Stimulated activated CD8-positive, alpha-beta memory T cell treated with anti-CD3 and anti-CD28 coated beads, Interleukin-12 subunit alpha, Interleukin-12 subunit beta, amount 100 ng/mL, for 1 hour (primary cell): ENCODE results near the gene FZD1.

Experiments used
- DNase-seq: peaks from one replicate; pipeline ENCODE4 v3.0.0-alpha.2; 2020; ENCODE audit warnings: low read depth

FZD1 gene

GRCh38 chr7:91264924-91265681, 870 bp downstream of the FZD1 start:
- DNase-seq: no peak

GRCh38 chr7:91265693-91266066, 1.4 kb downstream of the FZD1 start:
- no peak for DNase-seq

- DNase-seq: no peak
Observed at GRCh38 chr7:91266067-91266688, 1.9 kb downstream of the FZD1 start.

DNA sequence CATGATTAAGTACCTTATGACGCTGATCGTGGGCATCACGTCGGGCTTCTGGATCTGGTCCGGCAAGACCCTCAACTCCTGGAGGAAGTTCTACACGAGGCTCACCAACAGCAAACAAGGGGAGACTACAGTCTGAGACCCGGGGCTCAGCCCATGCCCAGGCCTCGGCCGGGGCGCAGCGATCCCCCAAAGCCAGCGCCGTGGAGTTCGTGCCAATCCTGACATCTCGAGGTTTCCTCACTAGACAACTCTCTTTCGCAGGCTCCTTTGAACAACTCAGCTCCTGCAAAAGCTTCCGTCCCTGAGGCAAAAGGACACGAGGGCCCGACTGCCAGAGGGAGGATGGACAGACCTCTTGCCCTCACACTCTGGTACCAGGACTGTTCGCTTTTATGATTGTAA, 2.5 kb downstream of the FZD1 start:
- DNase-seq: no peak

DNA sequence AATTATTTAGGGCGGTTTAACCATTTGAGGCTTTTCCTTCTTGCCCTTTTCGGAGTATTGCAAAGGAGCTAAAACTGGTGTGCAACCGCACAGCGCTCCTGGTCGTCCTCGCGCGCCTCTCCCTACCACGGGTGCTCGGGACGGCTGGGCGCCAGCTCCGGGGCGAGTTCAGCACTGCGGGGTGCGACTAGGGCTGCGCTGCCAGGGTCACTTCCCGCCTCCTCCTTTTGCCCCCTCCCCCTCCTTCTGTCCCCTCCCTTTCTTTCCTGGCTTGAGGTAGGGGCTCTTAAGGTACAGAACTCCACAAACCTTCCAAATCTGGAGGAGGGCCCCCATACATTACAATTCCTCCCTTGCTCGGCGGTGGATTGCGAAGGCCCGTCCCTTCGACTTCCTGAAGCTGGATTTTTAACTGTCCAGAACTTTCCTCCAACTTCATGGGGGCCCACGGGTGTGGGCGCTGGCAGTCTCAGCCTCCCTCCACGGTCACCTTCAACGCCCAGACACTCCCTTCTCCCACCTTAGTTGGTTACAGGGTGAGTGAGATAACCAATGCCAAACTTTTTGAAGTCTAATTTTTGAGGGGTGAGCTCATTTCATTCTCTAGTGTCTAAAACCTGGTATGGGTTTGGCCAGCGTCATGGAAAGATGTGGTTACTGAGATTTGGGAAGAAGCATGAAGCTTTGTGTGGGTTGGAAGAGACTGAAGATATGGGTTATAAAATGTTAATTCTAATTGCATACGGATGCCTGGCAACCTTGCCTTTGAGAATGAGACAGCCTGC, 3.1 kb downstream of the FZD1 start:
- no peak for DNase-seq

- DNase-seq: no peak
Observed at GRCh38 chr7:91270372-91270771, 6.1 kb downstream of the FZD1 start.

DNA sequence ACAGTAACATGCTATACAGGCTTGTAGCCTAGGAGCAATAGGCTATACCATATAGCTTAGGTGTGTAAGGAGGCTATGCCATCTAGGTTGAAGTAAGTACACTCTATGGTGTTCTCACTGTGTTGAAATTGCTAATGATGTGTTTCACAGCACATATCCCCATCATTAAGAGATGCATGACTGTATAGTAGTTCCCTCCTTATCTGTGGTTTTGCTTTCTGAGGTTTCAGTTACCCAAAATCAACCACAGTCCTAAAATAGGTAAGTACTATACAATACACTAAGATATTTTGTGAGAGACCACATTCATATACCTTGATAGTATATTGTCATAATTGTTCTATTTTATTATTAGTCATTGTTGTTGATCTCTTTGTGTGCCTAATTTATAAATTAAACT, 12.7 kb downstream of the FZD1 start:
- DNase-seq: no peak

- no peak for DNase-seq
Observed at GRCh38 chr7:91280185-91280584, 16.0 kb downstream of the FZD1 start.

DNA sequence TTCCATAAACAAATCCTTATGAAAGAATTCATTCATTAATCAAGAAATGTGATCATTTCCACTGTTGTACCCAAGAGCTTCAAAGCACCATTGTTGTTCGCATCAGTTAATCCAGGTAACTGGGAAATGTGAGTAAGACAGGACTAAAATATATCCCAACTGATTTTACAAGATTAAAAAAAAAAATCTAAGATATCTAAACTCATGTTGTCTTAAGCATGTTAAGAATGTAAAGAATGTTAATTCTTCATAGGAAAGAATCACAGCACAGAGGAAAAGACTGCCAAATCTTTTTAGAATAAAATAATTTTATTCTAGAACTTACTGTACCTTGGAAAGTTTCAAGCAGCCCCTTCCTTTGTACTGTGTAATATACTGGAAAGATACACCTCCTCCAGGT, 16.4 kb downstream of the FZD1 start:
- no peak for DNase-seq

DNA sequence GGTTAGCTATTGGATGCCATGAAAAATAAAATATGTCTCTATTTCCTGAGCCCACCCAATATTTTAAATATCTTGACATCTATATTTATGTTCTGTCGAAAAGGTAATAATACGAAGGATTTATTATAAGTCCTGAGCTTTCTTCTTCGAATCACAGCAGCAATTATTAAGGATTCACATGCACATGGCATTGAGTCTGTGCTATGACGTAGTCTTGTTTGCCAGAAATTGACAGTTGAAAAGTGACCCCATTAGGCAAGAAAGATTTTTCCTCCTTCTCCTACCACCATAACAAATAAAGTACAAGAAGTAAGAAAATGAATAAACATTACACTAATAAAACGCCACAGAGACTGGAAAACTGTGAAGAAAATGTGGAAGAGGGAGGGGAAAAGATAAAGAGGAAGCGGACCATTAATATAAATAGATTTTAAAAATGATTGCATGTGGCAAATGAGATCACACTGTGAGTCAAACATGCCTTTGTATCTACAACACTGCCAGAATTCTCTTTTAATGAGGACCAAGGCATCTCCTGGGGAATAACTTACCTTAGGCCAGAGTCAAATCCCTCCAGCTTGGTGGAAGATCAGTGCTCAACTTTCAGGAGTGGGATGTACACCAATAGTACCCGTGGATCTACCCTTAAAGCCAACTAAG, 21.6 kb downstream of the FZD1 start:
- no peak for DNase-seq

GRCh38 chr7:91286432-91286831, 22.2 kb downstream of the FZD1 start:
- no peak for DNase-seq

- no peak for DNase-seq
Observed at GRCh38 chr7:91287371-91288084, 23.3 kb downstream of the FZD1 start.

GRCh38 chr7:91288208-91288824, 24.1 kb downstream of the FZD1 start:
- no peak for DNase-seq

- no peak for DNase-seq
Observed at GRCh38 chr7:91289633-91290254, 25.5 kb downstream of the FZD1 start.

DNA sequence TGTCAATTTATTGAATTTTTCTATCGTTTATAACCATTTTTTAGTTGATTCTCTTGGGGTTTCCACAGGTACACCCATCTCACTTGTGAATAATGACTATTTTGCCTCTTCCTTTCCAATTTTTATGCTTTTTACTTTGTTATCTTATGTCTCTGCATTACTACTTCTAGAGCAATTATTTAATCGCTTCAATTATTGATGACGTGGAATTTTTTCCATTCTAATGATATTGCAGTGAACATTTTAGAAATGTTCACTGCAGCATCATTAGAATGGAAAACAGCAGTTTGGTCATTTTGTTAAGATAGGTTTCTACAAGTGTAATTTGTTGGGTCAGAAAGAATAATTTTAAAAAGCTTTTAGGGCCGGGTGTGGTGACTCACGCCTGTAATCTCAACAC, 27.1 kb downstream of the FZD1 start:
- no peak for DNase-seq

GRCh38 chr7:91291902-91292301, 27.7 kb downstream of the FZD1 start:
- DNase-seq: no peak

GRCh38 chr7:91292506-91292905, 28.3 kb downstream of the FZD1 start:
- DNase-seq: no peak

DNA sequence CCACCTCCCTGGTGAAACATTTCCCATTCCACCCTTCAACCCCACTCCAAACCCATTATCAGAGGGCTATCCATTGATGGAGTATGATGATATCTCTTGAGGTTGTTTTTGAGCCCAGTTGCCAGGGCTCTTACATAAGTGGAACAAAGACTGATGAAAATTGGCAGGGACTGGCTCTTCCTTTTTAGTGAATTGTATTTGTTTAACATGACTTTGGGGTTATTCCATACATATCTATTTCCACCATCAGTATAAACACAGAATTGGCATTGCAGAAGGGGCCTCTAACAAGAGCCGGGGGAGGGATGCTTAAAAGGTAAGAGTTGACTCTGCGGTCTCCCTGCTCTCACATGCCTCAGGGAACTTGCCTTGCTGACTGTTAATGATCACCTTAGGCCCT, 28.9 kb downstream of the FZD1 start:
- no peak for DNase-seq

DNA sequence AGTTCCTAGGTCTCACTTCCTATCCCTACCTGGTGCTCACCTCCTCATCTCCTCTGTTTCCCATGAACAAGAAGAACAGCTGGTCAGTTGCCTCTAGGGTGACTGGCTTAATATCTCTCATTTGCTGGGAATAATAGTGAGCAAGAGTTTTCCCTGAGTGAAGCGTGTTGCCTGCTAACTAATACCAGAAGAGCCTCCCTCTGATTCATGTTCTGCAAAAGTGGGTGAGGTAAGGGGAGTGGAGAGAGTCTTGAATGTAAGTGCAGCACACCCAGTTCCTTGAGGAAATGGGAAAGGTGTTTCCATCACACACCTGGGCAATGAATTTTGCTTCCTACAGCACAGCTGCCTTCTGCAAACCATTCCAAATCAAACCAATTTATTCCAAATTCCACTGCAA, 29.6 kb downstream of the FZD1 start:
- DNase-seq: no peak

DNA sequence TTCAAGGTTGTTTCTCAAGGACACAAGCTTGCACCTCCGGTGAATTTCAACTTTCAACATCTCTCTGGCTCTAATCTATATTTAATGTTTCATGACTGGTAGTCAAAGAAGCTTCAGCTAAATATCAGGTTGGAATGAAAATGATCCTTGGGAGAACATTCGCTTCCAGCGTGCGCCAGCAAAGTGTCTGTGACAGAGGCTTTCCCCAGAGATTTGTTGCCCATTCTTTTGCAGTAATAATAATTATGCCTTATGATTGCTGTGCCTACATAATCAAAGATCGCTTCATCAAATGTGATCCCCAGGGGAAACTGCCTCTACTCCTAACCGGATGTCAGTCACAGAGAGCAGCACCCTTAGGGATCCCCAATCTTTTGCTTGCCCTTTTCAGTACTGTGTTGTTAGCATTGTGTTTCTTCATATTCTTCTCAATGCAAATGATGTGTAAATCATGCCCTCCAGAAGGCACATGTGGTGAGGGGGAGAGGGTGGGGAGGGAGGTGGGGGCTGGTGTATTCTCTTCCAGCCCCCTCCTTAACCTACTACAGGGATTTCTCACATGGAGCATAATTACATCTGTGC, 30.5 kb downstream of the FZD1 start:
- no peak for DNase-seq

DNA sequence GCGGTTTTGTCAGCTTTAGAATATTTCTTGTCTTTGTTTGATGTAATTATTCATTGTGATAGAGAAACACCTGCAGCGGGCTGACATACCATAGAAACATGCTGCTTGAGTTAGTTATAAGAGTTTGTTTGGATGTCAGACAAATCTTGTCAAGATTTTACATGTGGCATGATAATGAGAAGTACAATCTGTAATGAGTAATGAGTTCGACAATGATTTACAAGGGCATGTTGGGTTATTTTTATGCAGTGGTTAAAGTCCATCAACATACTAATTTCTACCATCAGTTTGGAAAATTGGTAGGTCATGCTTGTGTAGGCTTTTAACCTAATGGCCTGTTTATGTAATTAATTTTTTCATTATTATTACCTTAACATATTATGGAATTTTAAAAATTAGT, 31.3 kb downstream of the FZD1 start:
- no peak for DNase-seq
